Measurements from ENCODE around the gene INTS7. TPM values are rescaled to one million over a fixed set of nuclear protein-coding genes. Genes with fewer than 3 reads are reported as not detected.

The INTS7 gene
- total RNA-seq, 1 experiment from 2014 or later: 35.5 TPM

- CTCF ChIA-PET: no interaction called here
- no peak for TF ChIP-seq POLR2AphosphoS5 (IDR thresholded peaks at IDR 0.05; ENCODE audit: low read depth, low read length)
- TF ChIP-seq SIN3A (IDR thresholded peaks at IDR 0.05; ENCODE audit: borderline replicate concordance, insufficient read depth, low read depth, low read length): no peak
- no peak for TF ChIP-seq TCF7L2 (IDR thresholded peaks at IDR 0.05; ENCODE audit: low read depth, low read length)
- TF ChIP-seq REST (IDR thresholded peaks at IDR 0.05; ENCODE audit: insufficient read depth in 1 of 2, low read depth in 2 of 2, low read length in 1 of 2): no peak
- TF ChIP-seq CTCF (IDR thresholded peaks at IDR 0.05): no peak
- Histone ChIP-seq H3K9me3 (ENCODE audit: control insufficient read depth, insufficient read depth, low read depth, low read length) (no peaks in the 10 kb centered on the region), H3K4me1 (ENCODE audit: control insufficient read depth, insufficient read depth, low read length) (no peaks in the 10 kb centered on the region), H3K36me3 (ENCODE audit: control insufficient read depth, insufficient read depth, low read length) (no peaks in the 10 kb centered on the region), H3K27me3 (ENCODE audit: control insufficient read depth, insufficient read depth, low read length) (no peaks in the 10 kb centered on the region), H3K4me3 (ENCODE audit: low read depth in 2 of 2, low read length in 2 of 2) (no peak overlapping the region), H3K27ac (ENCODE audit: low read length) (no peak overlapping the region)
- in situ Hi-C loops (cut with HindIII; ENCODE audit: low pct_unique_long_range_greater_than_20kb, low sequenced_read_pairs) (no loop called here), intact Hi-C loops (cut with micrococcal nuclease; ENCODE audit: unreplicated experiment) (no loop called here)
- POLR2A ChIA-PET: no interaction called here
- BruUV-seq (replicated peaks): no TSS peak
- DNase-seq (ENCODE audit: low read depth, low spot score): no peak
- ATAC-seq: no peak
Observed at GRCh38 chr1:211935448-211935970, 99.8 kb downstream of the INTS7 start.

- POLR2A ChIA-PET: no interaction called here
- in situ Hi-C loops (cut with HindIII; ENCODE audit: low pct_unique_long_range_greater_than_20kb, low sequenced_read_pairs): no loop called here
- intact Hi-C loops (cut with micrococcal nuclease; ENCODE audit: unreplicated experiment): no loop called here
- TF ChIP-seq TCF7L2 (IDR thresholded peaks at IDR 0.05; ENCODE audit: low read depth, low read length): no peak
- no peak for TF ChIP-seq REST (IDR thresholded peaks at IDR 0.05; ENCODE audit: insufficient read depth in 1 of 2, low read depth in 2 of 2, low read length in 1 of 2)
- no peak for TF ChIP-seq POLR2AphosphoS5 (IDR thresholded peaks at IDR 0.05; ENCODE audit: low read depth, low read length)
- TF ChIP-seq CTCF (IDR thresholded peaks at IDR 0.05): no peak
- no peak for TF ChIP-seq SIN3A (IDR thresholded peaks at IDR 0.05; ENCODE audit: borderline replicate concordance, insufficient read depth, low read depth, low read length)
- no peak overlapping the region for H3K4me3 ChIP-seq (ENCODE audit: low read depth in 2 of 2, low read length in 2 of 2)
- ATAC-seq (peak; percentile 62; the same call in 1 of the 2 replicates), DNase-seq (ENCODE audit: low read depth, low spot score) (no peak)
- no peaks in the 10 kb centered on the region for H3K27me3 ChIP-seq (ENCODE audit: control insufficient read depth, insufficient read depth, low read length)
- no TSS peak for BruUV-seq (replicated peaks)
- H3K27ac ChIP-seq (ENCODE audit: low read length): no peak overlapping the region
- no peaks in the 10 kb centered on the region for H3K4me1 ChIP-seq (ENCODE audit: control insufficient read depth, insufficient read depth, low read length)
- H3K36me3 ChIP-seq (ENCODE audit: control insufficient read depth, insufficient read depth, low read length): no peaks in the 10 kb centered on the region
- H3K9me3 ChIP-seq (ENCODE audit: control insufficient read depth, insufficient read depth, low read depth, low read length): no peaks in the 10 kb centered on the region
- CTCF ChIA-PET: interaction anchor here (1.0 kb wide), 1 partner anchor 11 kb away, joined by 3 read pairs; no protein-coding TSS in a partner anchor
Observed at GRCh38 chr1:211933946-211934714, 101.2 kb downstream of the INTS7 start.
